Cardiac fibroblast (primary cell): ENCODE data around the gene PPTC7.

Experiments used
- DNase-seq, 2 donors: peaks; one replicate each; pipeline versions ENCODE4 v3.0.0 to v3.0.0-alpha.2; 2010; ENCODE audit warnings: low read depth in 2 of 2
- H3K4me3 ChIP-seq, 2 donors: replicated peaks in 1 of 2; 1 replicate in 1 of 2; 2 replicates in 1 of 2; pipeline ENCODE4 v1.5.1; 2011; ENCODE audit warnings: low read depth in 2 of 2, low read length in 2 of 2, mild to moderate bottlenecking in 2 of 2, moderate library complexity in 1 of 2
- TF ChIP-seq, protein P1 (sequence below): IDR thresholded peaks from one replicate; pipeline ENCODE4 v1.5.1; 2011; ENCODE audit warnings: low read depth, mild to moderate bottlenecking, low read length, inconsistent platforms

PPTC7 gene

DNA sequence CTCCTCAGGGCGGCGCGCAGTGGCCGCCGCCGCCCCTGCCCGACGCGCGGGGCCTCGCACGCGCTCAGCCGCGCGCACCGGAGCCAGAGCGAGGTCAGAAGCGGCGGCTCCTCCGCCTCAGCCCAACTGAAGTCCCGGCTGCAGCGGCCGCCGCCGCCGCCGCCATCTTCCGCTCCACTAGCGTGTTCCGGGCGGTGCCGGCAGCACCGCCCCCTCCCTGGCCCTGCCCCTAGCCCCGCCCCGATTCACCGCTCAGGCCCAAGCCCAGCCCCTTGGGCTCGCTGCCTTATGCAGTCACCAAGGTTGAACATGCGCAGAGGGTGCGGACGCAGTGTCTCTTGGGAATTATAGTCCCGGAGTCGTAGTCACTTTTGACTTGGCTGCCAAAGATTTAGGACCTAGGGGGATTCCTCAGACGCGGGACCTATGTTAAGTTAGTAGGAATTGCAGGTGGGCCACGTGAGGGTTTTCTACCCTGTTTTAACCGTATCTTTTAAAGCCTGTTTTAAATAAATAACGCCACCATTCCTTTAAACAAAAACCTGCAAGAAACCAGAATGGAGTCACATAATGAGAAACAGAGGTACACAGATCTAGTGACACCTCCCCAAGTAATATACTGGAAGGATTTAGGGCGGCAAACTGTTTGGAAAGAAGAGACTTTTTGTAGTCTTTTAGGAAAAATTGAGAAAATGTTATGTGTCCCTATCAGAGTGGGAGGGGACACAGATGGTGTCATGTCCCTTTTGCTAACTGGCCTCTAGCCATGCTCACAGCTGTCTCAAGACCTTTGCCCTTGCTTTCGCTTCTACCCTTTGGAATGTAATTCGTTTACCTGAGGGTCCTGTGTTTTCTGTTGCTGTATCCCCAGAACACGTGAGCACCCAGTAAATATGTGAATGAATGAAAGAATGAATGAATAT, at the start of gene PPTC7:
TSS of gene PPTC7 (minus strand) at position 182 of the 923 bp plus-strand sequence. CDS start 287 bp downstream, outside the sequence.
- H3K4me3 ChIP-seq, result peak within 1 kb of the TSS; percentile 75 to 90
- peak; percentile 97 for DNase-seq
- TF ChIP-seq, protein P1, sequence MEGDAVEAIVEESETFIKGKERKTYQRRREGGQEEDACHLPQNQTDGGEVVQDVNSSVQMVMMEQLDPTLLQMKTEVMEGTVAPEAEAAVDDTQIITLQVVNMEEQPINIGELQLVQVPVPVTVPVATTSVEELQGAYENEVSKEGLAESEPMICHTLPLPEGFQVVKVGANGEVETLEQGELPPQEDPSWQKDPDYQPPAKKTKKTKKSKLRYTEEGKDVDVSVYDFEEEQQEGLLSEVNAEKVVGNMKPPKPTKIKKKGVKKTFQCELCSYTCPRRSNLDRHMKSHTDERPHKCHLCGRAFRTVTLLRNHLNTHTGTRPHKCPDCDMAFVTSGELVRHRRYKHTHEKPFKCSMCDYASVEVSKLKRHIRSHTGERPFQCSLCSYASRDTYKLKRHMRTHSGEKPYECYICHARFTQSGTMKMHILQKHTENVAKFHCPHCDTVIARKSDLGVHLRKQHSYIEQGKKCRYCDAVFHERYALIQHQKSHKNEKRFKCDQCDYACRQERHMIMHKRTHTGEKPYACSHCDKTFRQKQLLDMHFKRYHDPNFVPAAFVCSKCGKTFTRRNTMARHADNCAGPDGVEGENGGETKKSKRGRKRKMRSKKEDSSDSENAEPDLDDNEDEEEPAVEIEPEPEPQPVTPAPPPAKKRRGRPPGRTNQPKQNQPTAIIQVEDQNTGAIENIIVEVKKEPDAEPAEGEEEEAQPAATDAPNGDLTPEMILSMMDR, result no peak

- TF ChIP-seq, protein P1, result no peak
- no peak for DNase-seq
- H3K4me3 ChIP-seq, result no peak overlapping the region
Measured at GRCh38 chr12:110627500-110628195, 44.5 kb upstream of the PPTC7 start.

- TF ChIP-seq, protein P1, result no peak
- DNase-seq, result no peak
- no peak overlapping the region for H3K4me3 ChIP-seq
Measured at GRCh38 chr12:110622582-110622981, 39.5 kb upstream of the PPTC7 start.

- TF ChIP-seq, protein P1, result no peak
- H3K4me3 ChIP-seq, result no peak overlapping the region
- DNase-seq, result no peak
Measured at GRCh38 chr12:110619534-110619953, 36.4 kb upstream of the PPTC7 start.

DNA sequence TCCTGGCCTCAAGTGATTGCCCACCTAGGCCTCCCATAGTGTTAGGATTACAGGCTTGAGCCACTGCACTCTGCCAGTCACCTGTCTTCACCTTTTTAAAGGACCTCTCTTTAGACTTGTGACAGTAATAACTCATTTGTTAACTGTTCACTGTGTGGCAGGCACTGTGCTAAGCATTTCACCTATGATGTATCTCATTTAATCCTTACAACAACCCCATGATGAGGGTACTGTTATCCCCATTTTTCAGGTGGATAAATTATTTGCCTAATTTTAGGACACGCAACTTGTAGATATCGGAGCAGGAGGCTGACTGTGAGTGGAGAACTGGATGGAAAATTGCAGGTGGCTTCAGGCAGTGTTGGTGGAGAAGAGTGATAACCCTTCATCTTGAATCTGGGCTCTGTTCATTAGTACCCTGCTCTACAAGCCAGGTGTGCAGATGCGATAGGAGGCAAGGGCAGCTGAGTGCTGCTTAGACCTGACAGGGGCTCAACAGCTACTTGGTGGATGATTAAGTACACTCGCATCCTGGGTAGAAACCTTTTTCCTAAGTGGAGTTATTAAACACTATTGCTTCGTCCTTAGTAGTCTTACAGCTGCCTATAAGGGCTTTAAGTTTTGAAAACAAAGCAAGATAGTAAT, 33.5 kb upstream of the PPTC7 start:
- TF ChIP-seq, protein P1, result no peak
- DNase-seq, result no peak
- no peak overlapping the region for H3K4me3 ChIP-seq

DNA sequence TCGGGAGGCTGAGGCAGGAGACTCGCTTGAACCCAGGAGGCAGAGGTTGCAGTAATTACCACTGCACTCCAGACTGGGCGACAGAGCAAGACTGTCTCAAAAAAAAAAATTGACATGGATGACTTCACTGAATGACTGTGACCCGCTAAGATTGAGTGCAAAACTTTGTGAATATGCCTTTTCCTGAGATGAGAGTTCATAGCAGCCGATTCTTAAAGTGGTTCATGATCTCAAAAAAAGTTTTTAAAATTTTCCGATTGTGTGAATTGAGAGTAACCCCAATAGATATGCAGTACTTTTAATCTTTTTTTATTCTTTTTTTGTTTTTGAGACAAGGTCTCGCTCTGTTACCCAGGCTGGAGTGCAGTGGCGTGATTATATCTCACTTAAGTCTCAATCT, 32.1 kb upstream of the PPTC7 start:
- TF ChIP-seq, protein P1, result no peak
- no peak overlapping the region for H3K4me3 ChIP-seq
- no peak for DNase-seq
